ENCODE data around the gene IGFL4. TPM values are rescaled to one million over a fixed set of nuclear protein-coding genes. Genes with fewer than 3 reads are reported as not detected.
A peak's percentile ranks its signal among the peaks of the same experiment; 100 is the strongest.

IGFL4 gene
- total RNA-seq, 1 experiment from 2014 or later = not detected

- no peak for DNase-seq
- Histone ChIP-seq H3K27me3 (ENCODE audit: control insufficient read depth, insufficient read depth, low read length) (peaks cover 2% of the 10 kb centered on the region), H3K4me3 (ENCODE audit: insufficient read depth, low read depth, low read length) (no peak overlapping the region), H3K36me3 (replicated peaks; ENCODE audit: control insufficient read depth, insufficient read depth, low read length) (no peaks in the 10 kb centered on the region)
These were observed 677 bp downstream of the IGFL4 start for GRCh38 chr19:46040125-46040524.

- no peaks in the 10 kb centered on the region for H3K36me3 ChIP-seq (replicated peaks; ENCODE audit: control insufficient read depth, insufficient read depth, low read length)
- H3K4me3 ChIP-seq (ENCODE audit: insufficient read depth, low read depth, low read length) = no peak overlapping the region
These were observed 4.1 kb downstream of the IGFL4 start for GRCh38 chr19:46036744-46037128.

GRCh38 chr19:46035986-46036743, 4.6 kb downstream of the IGFL4 start:
- peak; percentile 33 for DNase-seq

More at GRCh38 chr19:46036744-46037128, 4.1 kb downstream of the IGFL4 start:
- H3K27me3 ChIP-seq (ENCODE audit: control insufficient read depth, insufficient read depth, low read length) = peaks cover 2% of the 10 kb centered on the region
- DNase-seq = no peak

GRCh38 chr19:46035546-46035945, 5.3 kb downstream of the IGFL4 start:
- no peaks in the 10 kb centered on the region for H3K36me3 ChIP-seq (replicated peaks; ENCODE audit: control insufficient read depth, insufficient read depth, low read length)
- no peak overlapping the region for H3K4me3 ChIP-seq (ENCODE audit: insufficient read depth, low read depth, low read length)
- DNase-seq = no peak
- H3K27me3 ChIP-seq (ENCODE audit: control insufficient read depth, insufficient read depth, low read length) = peaks cover 2% of the 10 kb centered on the region; the same call in 1 of the 2 replicates

More at GRCh38 chr19:46035986-46036743, 4.6 kb downstream of the IGFL4 start:
- Histone ChIP-seq H3K4me3 (ENCODE audit: insufficient read depth, low read depth, low read length) (no peak overlapping the region), H3K36me3 (replicated peaks; ENCODE audit: control insufficient read depth, insufficient read depth, low read length) (no peaks in the 10 kb centered on the region), H3K27me3 (ENCODE audit: control insufficient read depth, insufficient read depth, low read length) (peaks cover 2% of the 10 kb centered on the region)

GRCh38 chr19:46033401-46033800, 7.4 kb downstream of the IGFL4 start:
- no peak for DNase-seq
- H3K27me3 ChIP-seq (ENCODE audit: control insufficient read depth, insufficient read depth, low read length) = no peaks in the 10 kb centered on the region
- H3K4me3 ChIP-seq (ENCODE audit: insufficient read depth, low read depth, low read length) = no peak overlapping the region
- H3K36me3 ChIP-seq (replicated peaks; ENCODE audit: control insufficient read depth, insufficient read depth, low read length) = no peaks in the 10 kb centered on the region

- no peaks in the 10 kb centered on the region for H3K27me3 ChIP-seq (ENCODE audit: control insufficient read depth, insufficient read depth, low read length)
- no peak overlapping the region for H3K4me3 ChIP-seq (ENCODE audit: insufficient read depth, low read depth, low read length)
- no peak for DNase-seq
- H3K36me3 ChIP-seq (replicated peaks; ENCODE audit: control insufficient read depth, insufficient read depth, low read length) = no peaks in the 10 kb centered on the region
These were observed 8.2 kb downstream of the IGFL4 start for GRCh38 chr19:46032597-46033025.

GRCh38 chr19:46031781-46032596, 8.8 kb downstream of the IGFL4 start:
- no peak for DNase-seq
- no peaks in the 10 kb centered on the region for H3K27me3 ChIP-seq (ENCODE audit: control insufficient read depth, insufficient read depth, low read length)
- no peak overlapping the region for H3K4me3 ChIP-seq (ENCODE audit: insufficient read depth, low read depth, low read length)
- no peaks in the 10 kb centered on the region for H3K36me3 ChIP-seq (replicated peaks; ENCODE audit: control insufficient read depth, insufficient read depth, low read length)

- Histone ChIP-seq H3K4me3 (ENCODE audit: insufficient read depth, low read depth, low read length) (no peak overlapping the region), H3K27me3 (ENCODE audit: control insufficient read depth, insufficient read depth, low read length) (no peaks in the 10 kb centered on the region), H3K36me3 (replicated peaks; ENCODE audit: control insufficient read depth, insufficient read depth, low read length) (no peaks in the 10 kb centered on the region)
- DNase-seq = no peak
These were observed 9.8 kb downstream of the IGFL4 start for GRCh38 chr19:46030812-46031550.

GRCh38 chr19:46025835-46026234, 15.0 kb downstream of the IGFL4 start:
- Histone ChIP-seq H3K27me3 (ENCODE audit: control insufficient read depth, insufficient read depth, low read length) (no peaks in the 10 kb centered on the region), H3K4me3 (ENCODE audit: insufficient read depth, low read depth, low read length) (no peak overlapping the region), H3K36me3 (replicated peaks; ENCODE audit: control insufficient read depth, insufficient read depth, low read length) (no peaks in the 10 kb centered on the region)
- no peak for DNase-seq

- no peaks in the 10 kb centered on the region for H3K27me3 ChIP-seq (ENCODE audit: control insufficient read depth, insufficient read depth, low read length)
- no peak overlapping the region for H3K4me3 ChIP-seq (ENCODE audit: insufficient read depth, low read depth, low read length)
- H3K36me3 ChIP-seq (replicated peaks; ENCODE audit: control insufficient read depth, insufficient read depth, low read length) = no peaks in the 10 kb centered on the region
- DNase-seq = no peak
These were observed 17.5 kb downstream of the IGFL4 start for GRCh38 chr19:46023311-46023779.

- Histone ChIP-seq H3K27me3 (ENCODE audit: control insufficient read depth, insufficient read depth, low read length) (no peaks in the 10 kb centered on the region), H3K36me3 (replicated peaks; ENCODE audit: control insufficient read depth, insufficient read depth, low read length) (no peaks in the 10 kb centered on the region), H3K4me3 (ENCODE audit: insufficient read depth, low read depth, low read length) (no peak within 1 kb of the TSS)
- DNase-seq = peak; percentile 75
These were observed 18.1 kb downstream of the IGFL4 start, which contains the start of gene PGLYRP1 for GRCh38 chr19:46022431-46023310. TSS of gene PGLYRP1 (minus strand) at chr19:46023053. CDS start at chr19:46023021, 32 bp downstream.

GRCh38 chr19:46022061-46022430, 18.8 kb downstream of the IGFL4 start:
- no peak for DNase-seq
- Histone ChIP-seq H3K4me3 (ENCODE audit: insufficient read depth, low read depth, low read length) (no peak overlapping the region), H3K36me3 (replicated peaks; ENCODE audit: control insufficient read depth, insufficient read depth, low read length) (no peaks in the 10 kb centered on the region), H3K27me3 (ENCODE audit: control insufficient read depth, insufficient read depth, low read length) (no peaks in the 10 kb centered on the region)

- Histone ChIP-seq H3K4me3 (ENCODE audit: insufficient read depth, low read depth, low read length) (no peak overlapping the region), H3K36me3 (replicated peaks; ENCODE audit: control insufficient read depth, insufficient read depth, low read length) (no peaks in the 10 kb centered on the region), H3K27me3 (ENCODE audit: control insufficient read depth, insufficient read depth, low read length) (peaks cover under 1% of the 10 kb centered on the region)
- peak; percentile 76 for DNase-seq
These were observed 19.2 kb downstream of the IGFL4 start for GRCh38 chr19:46021531-46022041.
